Osteocyte (in vitro differentiated cells): ENCODE results near the gene NRXN3. TPM values are rescaled to one million over a fixed set of nuclear protein-coding genes. Genes with fewer than 3 reads are reported as not detected.

Experiments used
- DNase-seq: peaks from one replicate; pipeline ENCODE4 v3.0.0; 2021; ENCODE audit warnings: mixed read lengths; ENCODE audit not compliant: unreplicated experiment; ENCODE audit errors: extremely low spot score
- H3K27ac Mint-ChIP-seq: one replicate; pipeline ENCODE4 v1.8.0; 2021; ENCODE audit warnings: mild to moderate bottlenecking, mixed read lengths; ENCODE audit not compliant: unreplicated experiment
- H3K27me3 Mint-ChIP-seq: one replicate; pipeline ENCODE4 v1.8.0; 2021; ENCODE audit warnings: mixed read lengths; ENCODE audit not compliant: unreplicated experiment
- H3K36me3 Mint-ChIP-seq: one replicate; pipeline ENCODE4 v1.8.0; 2021; ENCODE audit warnings: mixed read lengths; ENCODE audit not compliant: unreplicated experiment
- H3K4me1 Mint-ChIP-seq: one replicate; pipeline ENCODE4 v1.8.0; 2021; ENCODE audit warnings: mixed read lengths; ENCODE audit not compliant: unreplicated experiment
- H3K4me3 Mint-ChIP-seq: one replicate; pipeline ENCODE4 v1.8.0; 2021; ENCODE audit warnings: mild to moderate bottlenecking, moderate library complexity, mixed read lengths; ENCODE audit not compliant: unreplicated experiment
- H3K9me3 Mint-ChIP-seq: one replicate; pipeline ENCODE4 v1.8.0; 2021; ENCODE audit warnings: mixed read lengths; ENCODE audit not compliant: unreplicated experiment
- CTCF ChIP-seq: fragments of 200-600 bp; sonication (generic); IDR thresholded peaks from 2 replicates; pipeline ENCODE4 v1.5.0; 2021; ENCODE audit warnings: antibody characterized with exemption, mild to moderate bottlenecking, moderate library complexity
- total RNA-seq: library from RNA; stranded (reverse); gene quantifications from 2 replicates; pipeline ENCODE4 v1.2.1, GENCODE V29; 2021

The NRXN3 gene
- total RNA-seq, 1 donor from 2014 or later = 26.5 TPM

GRCh38 chr14:78319406-78319805, 149.2 kb downstream of the NRXN3 start:
- TF ChIP-seq CTCF = no peak
- no peaks in the 10 kb centered on the region for H3K9me3 Mint-ChIP-seq
- no peaks in the 10 kb centered on the region for H3K27me3 Mint-ChIP-seq
- H3K27ac Mint-ChIP-seq = no peak overlapping the region
- DNase-seq = no peak
- H3K4me3 Mint-ChIP-seq = no peak overlapping the region
- H3K36me3 Mint-ChIP-seq = no peaks in the 10 kb centered on the region
- H3K4me1 Mint-ChIP-seq = no peaks in the 10 kb centered on the region

- TF ChIP-seq CTCF = no peak
- Mint-ChIP-seq H3K9me3 (no peaks in the 10 kb centered on the region), H3K27ac (no peak overlapping the region), H3K36me3 (no peaks in the 10 kb centered on the region), H3K4me1 (no peaks in the 10 kb centered on the region), H3K4me3 (no peak overlapping the region), H3K27me3 (no peaks in the 10 kb centered on the region)
- no peak for DNase-seq
Observed at GRCh38 chr14:78319887-78320635, 149.9 kb downstream of the NRXN3 start.

GRCh38 chr14:78324353-78324752, 154.2 kb downstream of the NRXN3 start:
- DNase-seq = no peak
- no peak for TF ChIP-seq CTCF

GRCh38 chr14:78325911-78326310, 155.7 kb downstream of the NRXN3 start:
- H3K27me3 Mint-ChIP-seq = no peaks in the 10 kb centered on the region
- H3K4me1 Mint-ChIP-seq = no peaks in the 10 kb centered on the region
- no peak for DNase-seq
- H3K4me3 Mint-ChIP-seq = no peak overlapping the region
- no peaks in the 10 kb centered on the region for H3K36me3 Mint-ChIP-seq
- H3K9me3 Mint-ChIP-seq = peaks cover 12% of the 10 kb centered on the region
- TF ChIP-seq CTCF = no peak
- H3K27ac Mint-ChIP-seq = no peak overlapping the region

More at GRCh38 chr14:78324353-78324752, 154.2 kb downstream of the NRXN3 start:
- peaks cover 12% of the 10 kb centered on the region for H3K9me3 Mint-ChIP-seq
- no peak overlapping the region for H3K4me3 Mint-ChIP-seq
- H3K36me3 Mint-ChIP-seq = no peaks in the 10 kb centered on the region
- H3K27me3 Mint-ChIP-seq = no peaks in the 10 kb centered on the region
- H3K4me1 Mint-ChIP-seq = no peaks in the 10 kb centered on the region
- H3K27ac Mint-ChIP-seq = no peak overlapping the region

- Mint-ChIP-seq H3K36me3 (no peaks in the 10 kb centered on the region), H3K4me3 (no peak overlapping the region), H3K9me3 (peaks cover 12% of the 10 kb centered on the region), H3K4me1 (no peaks in the 10 kb centered on the region), H3K27ac (no peak overlapping the region), H3K27me3 (no peaks in the 10 kb centered on the region)
- TF ChIP-seq CTCF = no peak
- no peak for DNase-seq
Observed at GRCh38 chr14:78327426-78328221, 157.5 kb downstream of the NRXN3 start.
